Measurements from ENCODE around the gene SP2.

SP2 gene

GRCh38 chr17:47871048-47871447 lies 25.0 kb upstream of the SP2 start:
- DNase-seq (ENCODE audit: low read depth) = no peak

DNA sequence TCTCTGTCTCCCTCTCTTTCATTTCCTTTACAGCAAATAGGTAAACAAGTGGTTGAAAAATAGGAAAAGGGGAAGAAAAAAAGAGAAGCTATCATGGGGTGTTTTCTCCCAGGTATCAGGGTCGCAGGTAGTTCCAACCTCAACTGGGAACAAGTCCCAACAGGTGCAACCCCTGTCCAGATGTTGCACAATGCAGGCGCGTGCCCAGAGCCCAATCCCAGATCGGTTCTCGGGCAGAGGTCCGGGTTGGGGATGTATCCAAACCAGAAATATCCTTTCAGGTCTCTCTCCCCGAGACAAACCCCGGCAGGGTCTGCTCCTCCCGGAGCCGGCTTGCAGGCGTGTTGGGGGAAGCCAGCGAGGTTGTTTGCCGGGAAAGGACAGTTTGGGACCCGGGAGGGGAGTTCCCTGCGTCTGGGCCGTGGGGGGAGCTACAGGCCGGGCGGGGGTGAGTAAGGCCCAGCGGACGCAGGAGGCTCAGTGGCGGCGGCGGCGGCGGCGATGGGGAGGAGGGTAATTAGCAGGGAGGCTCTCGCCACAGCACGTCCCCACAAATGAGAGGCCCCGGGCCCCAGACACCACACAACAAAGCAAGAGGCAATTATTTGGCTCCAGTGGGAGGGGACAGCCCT lies 23.9 kb upstream of the SP2 start:
- no peak for DNase-seq (ENCODE audit: low read depth)

GRCh38 chr17:47872651-47873161 lies 23.3 kb upstream of the SP2 start:
- DNase-seq (ENCODE audit: low read depth) = no peak

DNA sequence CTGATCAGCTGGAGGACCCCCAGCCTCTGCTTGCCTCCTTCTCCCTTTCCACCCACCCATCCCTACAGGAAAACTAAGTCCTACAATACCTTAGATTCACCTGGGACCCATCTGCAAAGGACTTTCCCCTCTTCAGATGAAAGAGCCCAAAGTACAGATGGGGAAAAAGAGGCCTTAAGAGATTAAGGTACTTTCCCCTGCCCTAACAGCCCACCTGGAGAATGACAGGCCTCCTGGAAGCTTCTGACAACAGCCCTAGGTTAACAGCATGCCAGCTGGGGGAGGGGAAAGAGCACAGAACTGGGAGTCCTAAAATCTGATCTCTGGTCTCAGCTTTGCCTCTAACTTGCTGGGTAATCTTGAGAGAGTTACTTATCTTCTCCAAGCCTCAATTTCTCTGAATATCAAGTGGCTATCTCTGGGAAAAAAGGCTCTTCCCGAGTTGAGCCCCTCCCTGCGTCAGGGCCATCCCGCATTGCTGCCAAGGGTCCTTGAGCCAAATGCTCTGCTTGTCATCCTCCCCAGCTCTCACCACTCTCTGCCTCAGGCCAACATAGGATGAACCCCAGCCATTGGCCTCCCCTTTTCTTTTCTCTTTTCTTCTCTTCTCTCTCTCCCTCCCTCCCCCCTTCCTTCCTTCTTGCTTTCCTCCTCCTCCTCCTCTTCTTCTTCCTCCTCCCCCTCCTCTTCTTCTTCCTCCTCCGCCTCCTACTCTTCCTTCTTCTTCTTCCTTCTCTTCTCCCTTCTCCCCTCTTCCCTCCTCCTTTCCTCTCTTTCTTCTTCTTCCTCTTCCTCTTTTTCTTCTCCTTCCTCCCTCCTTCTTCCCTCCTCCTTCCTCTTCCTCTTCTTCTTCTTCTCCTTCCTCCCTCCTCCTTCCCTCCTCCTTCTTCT lies 22.6 kb upstream of the SP2 start:
- no peak for DNase-seq (ENCODE audit: low read depth)

DNA sequence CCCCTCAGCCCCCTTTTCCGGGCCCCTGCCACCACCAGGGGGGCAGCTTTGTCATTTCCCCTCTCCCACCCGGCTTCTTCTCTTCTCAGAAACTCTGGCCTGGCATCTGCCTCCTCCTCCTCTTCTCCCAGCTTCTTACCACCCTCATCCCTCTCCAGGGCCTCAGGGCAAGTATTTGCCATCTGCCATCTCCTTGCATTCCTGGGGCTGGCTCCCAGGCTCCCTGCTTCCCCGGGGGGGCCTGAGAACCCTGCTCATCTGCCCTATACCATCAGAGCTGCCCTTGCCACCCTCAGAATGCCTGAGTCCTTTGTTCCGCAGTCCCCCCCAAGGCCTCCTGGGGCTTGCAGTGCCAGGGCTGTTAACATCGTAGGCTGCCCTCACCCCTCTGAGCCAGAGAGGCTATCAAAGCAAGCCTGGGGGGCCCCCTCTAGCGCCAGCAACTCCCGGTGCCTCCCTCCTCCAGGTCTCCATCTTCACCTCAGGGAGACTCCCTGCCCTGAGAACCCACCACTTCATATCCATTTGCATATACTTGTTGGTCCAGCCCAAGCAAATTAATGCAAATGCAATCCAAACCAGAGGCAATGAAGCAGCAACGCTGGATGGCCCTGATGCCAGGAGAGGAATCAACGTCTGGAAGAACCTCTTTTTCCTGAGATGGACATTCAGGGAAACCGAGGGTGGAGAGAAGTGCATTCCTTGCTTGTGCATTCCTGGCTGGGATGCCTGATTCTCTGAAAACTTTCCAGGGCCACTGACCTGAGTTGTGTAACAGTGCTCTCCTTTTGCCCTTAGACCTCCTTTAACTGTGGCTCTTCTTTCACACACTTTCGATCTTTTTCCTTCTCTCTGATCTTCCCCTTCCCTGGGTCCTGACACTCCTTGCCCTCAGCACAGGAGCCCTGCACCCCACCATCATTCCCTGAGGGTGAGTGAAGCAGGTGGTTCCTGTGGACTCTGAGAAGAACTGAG lies 20.7 kb upstream of the SP2 start:
- DNase-seq (ENCODE audit: low read depth) = no peak

GRCh38 chr17:47877368-47878034 lies 18.5 kb upstream of the SP2 start:
- no peak for DNase-seq (ENCODE audit: low read depth)

DNA sequence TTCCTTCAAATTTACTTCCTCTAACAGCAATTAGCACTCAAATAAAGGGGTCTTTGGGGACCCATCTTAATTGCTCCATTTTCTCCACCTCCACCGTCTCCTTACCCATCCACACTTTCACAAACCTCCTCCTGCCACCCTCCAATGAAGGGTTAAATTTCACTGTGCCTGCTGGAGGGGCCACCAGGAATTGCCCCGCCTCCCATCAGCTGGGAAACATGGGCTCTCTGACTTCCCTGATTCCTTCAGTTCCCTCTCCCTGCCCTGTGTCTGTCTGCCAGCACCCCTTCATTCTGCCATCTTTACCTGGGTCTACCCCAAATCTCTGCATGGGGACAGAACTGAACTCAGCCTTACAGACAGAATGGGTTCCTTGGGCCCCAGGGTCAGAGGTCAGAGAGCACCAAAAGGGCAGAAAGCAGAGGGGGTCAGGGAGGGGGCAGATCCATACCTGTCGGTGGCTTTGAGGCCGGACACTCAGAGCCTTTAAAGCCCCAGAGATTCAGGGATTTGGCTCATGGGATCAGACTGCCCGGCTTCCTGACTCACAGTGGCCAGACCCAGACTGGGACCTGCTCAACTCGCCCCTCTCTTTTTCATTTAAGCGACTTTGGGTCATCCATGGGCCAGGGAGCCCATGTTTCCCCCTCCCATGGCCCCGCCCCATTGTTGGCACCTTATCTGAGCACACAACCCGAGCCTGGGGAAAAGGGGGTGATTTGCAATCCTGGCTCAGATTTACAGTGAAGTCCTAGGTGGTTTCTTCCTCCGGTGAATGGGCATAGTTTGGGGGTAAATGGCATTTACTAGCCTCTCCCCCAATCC lies 17.6 kb upstream of the SP2 start:
- DNase-seq (ENCODE audit: low read depth) = no peak

DNA sequence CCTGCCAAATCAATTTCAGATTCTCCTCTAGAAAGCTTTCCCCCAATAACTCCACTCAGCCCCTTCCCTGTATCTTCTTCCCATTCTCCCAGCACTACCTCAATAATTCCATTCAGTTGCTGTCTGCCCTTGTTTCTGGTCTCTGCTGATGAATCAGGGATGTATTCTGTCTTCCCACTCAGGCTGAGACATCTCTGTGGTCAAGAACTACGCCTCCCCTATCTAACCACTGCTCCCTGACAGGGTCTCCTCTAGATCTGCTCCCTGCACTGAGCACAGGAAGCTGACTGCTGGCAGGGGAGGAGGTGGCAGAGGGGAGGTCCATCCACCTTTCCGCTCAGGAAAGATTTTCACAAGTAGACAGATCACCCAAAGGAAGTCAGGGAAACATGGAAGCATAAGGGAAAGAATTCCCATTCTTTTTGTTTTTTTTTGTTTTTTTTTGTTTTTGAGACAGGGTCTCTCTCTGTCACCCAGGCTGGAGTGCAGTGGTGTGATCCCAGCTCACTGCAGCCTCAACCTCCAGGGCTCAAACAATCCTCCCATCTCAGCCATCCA lies 16.9 kb upstream of the SP2 start:
- DNase-seq (ENCODE audit: low read depth) = no peak

DNA sequence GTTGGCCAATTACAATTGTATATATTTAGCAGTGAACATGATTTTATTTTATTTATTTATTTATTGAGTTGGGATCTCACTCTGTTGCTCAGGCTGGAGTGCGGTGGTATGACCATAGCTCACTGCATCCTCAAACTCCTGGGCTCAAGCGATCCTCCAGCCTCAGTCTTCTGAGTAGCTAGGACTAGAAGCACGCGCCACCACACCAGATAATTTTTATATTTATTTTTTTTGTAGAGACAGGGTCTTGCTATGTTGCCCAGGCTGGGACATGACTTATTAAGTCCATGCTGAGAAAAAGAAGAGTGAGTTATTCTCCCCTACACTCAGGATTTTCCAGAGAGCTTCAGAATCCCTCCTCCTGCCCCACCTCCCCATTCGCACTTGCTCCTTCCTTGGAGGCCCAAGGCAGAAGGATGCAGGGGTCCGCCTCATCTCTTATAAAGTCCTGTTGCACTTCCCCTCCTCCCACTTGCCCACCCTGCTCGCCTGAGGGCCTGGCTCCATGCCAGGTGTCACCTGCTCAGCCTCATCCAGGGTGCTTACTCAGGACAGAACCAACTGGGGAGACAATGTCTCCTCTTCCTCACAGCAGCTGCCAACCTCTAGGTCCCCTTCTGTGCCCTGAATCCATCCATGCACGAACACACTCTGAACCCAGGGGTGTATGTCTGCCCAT lies 16.1 kb upstream of the SP2 start:
- DNase-seq (ENCODE audit: low read depth) = no peak

DNA sequence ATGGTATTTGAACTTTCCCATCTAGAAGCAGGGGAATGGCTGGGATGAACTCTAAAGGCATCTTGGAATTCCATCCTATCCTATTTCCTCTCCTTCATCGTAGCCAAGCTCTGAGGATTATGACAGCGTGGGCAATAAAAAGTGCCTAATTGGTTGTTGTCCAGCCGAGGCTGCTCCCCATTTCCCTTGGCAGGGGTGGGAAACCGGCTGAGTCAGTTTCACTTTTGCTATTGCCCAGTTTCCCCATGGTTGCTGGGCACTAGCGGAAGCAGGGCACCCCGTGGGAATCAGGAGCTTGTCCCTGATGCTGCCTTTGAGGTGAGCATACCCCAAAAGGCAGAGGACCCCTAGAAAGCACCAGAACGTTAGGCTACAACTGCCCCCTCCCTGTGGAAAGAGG lies 13.8 kb upstream of the SP2 start:
- DNase-seq (ENCODE audit: low read depth) = no peak

- no peak for DNase-seq (ENCODE audit: low read depth)
Measured at GRCh38 chr17:47882695-47883588, 13.1 kb upstream of the SP2 start.

GRCh38 chr17:47883589-47884426 lies 12.2 kb upstream of the SP2 start:
- no peak for DNase-seq (ENCODE audit: low read depth)

DNA sequence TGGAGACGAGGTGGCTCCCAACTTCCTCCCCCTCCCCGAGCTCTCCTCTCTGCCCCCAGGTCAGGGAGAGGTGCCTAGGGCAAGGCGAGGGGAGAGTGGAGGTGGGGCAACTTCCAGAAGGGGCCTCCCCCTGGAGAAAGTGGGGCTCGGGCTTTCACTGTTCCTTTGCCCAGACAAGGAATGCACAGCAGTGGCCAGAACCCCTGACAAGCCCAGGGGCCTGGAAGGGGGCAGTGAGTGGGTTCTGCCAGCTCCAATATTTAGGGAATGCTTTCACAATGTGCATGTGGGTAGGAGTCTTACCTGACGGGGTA lies 11.7 kb upstream of the SP2 start:
- DNase-seq (ENCODE audit: low read depth) = no peak

- DNase-seq (ENCODE audit: low read depth) = no peak
Measured at GRCh38 chr17:47884905-47885730, 10.9 kb upstream of the SP2 start.

DNA sequence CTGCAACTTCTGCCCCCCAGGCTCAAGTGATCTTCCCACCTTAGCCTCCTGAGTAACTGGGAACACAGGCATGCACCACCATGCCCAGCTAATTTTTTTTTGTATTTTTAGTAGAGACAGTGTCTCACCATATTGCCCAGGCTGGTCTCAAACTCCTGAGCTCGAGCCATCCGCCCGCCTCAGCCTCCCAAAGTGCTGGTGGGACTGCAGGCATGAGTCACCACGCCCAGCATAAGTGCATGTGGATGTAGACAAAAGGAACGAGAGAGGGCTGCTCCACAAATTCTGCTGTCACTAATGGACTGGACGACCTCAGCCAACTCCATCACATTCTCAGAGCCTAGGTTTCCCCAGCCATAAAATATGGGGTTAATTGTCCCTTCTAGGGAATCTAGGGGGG lies 7.7 kb upstream of the SP2 start:
- DNase-seq (ENCODE audit: low read depth) = no peak

DNA sequence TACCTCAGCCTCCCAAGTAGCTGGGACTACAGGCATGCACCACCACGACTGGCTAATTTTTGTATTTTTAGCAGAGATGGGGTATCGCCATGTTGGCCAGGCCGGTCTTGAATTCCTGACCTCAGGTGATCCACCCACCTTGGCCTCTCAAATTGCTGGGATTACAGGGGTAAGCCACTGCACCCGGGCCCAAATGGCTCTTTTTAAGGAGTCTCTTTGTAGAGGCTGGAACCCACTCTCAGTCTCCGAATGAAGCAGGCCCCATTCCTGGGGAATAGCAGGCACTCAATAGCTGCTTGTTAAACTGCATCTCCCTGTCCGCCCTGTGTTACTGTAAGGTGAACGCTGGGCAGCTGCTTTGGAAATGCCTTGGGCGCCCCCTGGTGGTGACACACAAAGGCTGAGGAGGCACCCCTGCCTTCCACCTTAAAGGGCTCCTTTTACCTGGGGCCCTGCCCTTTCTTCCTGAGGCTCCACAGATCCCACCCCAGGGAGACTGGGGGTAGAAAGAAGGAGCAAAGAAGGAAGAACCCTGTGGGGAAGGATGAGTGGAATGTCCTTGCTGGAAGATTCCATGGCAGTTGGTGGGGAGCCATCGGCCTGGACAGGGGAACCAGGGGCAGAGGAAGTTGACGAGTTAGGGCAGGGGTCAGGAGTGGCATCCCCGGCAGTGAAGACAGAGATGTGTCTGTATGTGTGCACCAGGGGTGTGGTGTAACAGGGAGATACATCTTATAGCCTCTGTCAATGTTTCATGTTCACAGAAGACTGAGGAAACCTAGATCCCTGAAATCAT lies 6.1 kb upstream of the SP2 start:
- DNase-seq (ENCODE audit: low read depth) = peak; percentile 96

All from activated T-cell treated with anti-CD3 and anti-CD28 coated beads for 1 hour (primary cell).